NT2/D1 (cell line): ENCODE measurements around the gene NELL1.

Source experiments
- DNase-seq: peaks from one replicate; pipeline ENCODE4 v3.0.0-alpha.2; 2011; ENCODE audit warnings: low read depth, low spot score
- H3K27me3 ChIP-seq: 2 replicates; pipeline ENCODE4 v1.6.0; 2011; ENCODE audit warnings: mild to moderate bottlenecking; ENCODE audit not compliant: insufficient read length, insufficient read depth
- H3K36me3 ChIP-seq: 2 replicates; pipeline ENCODE4 v1.6.1; 2011; ENCODE audit warnings: mild to moderate bottlenecking, low read length, mixed read lengths; ENCODE audit not compliant: insufficient read depth, insufficient read length
- H3K4me1 ChIP-seq: 2 replicates; pipeline ENCODE4 v1.5.1; 2011; ENCODE audit not compliant: insufficient read depth, insufficient read length
- H3K4me3 ChIP-seq: 2 replicates; pipeline ENCODE4 v1.5.1; 2011; ENCODE audit warnings: low read depth; ENCODE audit not compliant: insufficient read length
- H3K9ac ChIP-seq: 2 replicates; pipeline ENCODE4 v1.6.0; 2011; ENCODE audit warnings: low read depth; ENCODE audit not compliant: insufficient read length
- H3K9me3 ChIP-seq: 2 replicates; pipeline ENCODE4 v1.5.1; 2011; ENCODE audit warnings: mild to moderate bottlenecking, low read length; ENCODE audit not compliant: insufficient read depth
- SUZ12 ChIP-seq: IDR thresholded peaks from 2 replicates; pipeline ENCODE4 v1.6.1; 2011; ENCODE audit not compliant: insufficient read length, insufficient read depth; ENCODE audit errors: extremely low read depth
- YY1 ChIP-seq: IDR thresholded peaks from 2 replicates; pipeline ENCODE4 v1.6.1; 2011; ENCODE audit not compliant: insufficient read length, insufficient read depth
- ZNF274 ChIP-seq: IDR thresholded peaks from 2 replicates; pipeline ENCODE4 v1.6.1; 2011; ENCODE audit warnings: mild to moderate bottlenecking, low read depth, low read length

NELL1 gene

GRCh38 chr11:21410513-21410912 is 741.1 kb downstream of the NELL1 start:
- Histone ChIP-seq H3K36me3 (no peaks in the 10 kb centered on the region), H3K9me3 (no peaks in the 10 kb centered on the region), H3K9ac (no peak overlapping the region), H3K27me3 (no peaks in the 10 kb centered on the region), H3K4me1 (no peaks in the 10 kb centered on the region), H3K4me3 (no peak overlapping the region)
- no peak for TF ChIP-seq YY1
- TF ChIP-seq ZNF274: no peak
- no peak for DNase-seq

- Histone ChIP-seq H3K36me3 (no peaks in the 10 kb centered on the region), H3K4me1 (no peaks in the 10 kb centered on the region), H3K9ac (no peak overlapping the region), H3K27me3 (no peaks in the 10 kb centered on the region), H3K4me3 (no peak overlapping the region), H3K9me3 (no peaks in the 10 kb centered on the region)
- DNase-seq: no peak
- TF ChIP-seq SUZ12: no peak
- TF ChIP-seq ZNF274: no peak
- no peak for TF ChIP-seq YY1
Measured at GRCh38 chr11:21411104-21411503, 741.7 kb downstream of the NELL1 start.

- H3K36me3 ChIP-seq: no peaks in the 10 kb centered on the region
- no peaks in the 10 kb centered on the region for H3K4me1 ChIP-seq
- no peaks in the 10 kb centered on the region for H3K9me3 ChIP-seq
- no peak overlapping the region for H3K9ac ChIP-seq
- no peak for DNase-seq
- TF ChIP-seq SUZ12: no peak
- no peak for TF ChIP-seq ZNF274
- no peak for TF ChIP-seq YY1
- no peak overlapping the region for H3K4me3 ChIP-seq
- no peaks in the 10 kb centered on the region for H3K27me3 ChIP-seq
Measured at GRCh38 chr11:21411597-21411996, 742.2 kb downstream of the NELL1 start.

GRCh38 chr11:21412652-21413383 is 743.4 kb downstream of the NELL1 start:
- no peak for TF ChIP-seq SUZ12
- TF ChIP-seq YY1: no peak
- TF ChIP-seq ZNF274: no peak
- no peaks in the 10 kb centered on the region for H3K27me3 ChIP-seq
- no peaks in the 10 kb centered on the region for H3K36me3 ChIP-seq
- no peak overlapping the region for H3K9ac ChIP-seq
- H3K4me1 ChIP-seq: no peaks in the 10 kb centered on the region
- H3K9me3 ChIP-seq: no peaks in the 10 kb centered on the region
- H3K4me3 ChIP-seq: no peak overlapping the region
- DNase-seq: no peak

- H3K9me3 ChIP-seq: no peaks in the 10 kb centered on the region
- no peak for DNase-seq
- no peak overlapping the region for H3K4me3 ChIP-seq
- H3K9ac ChIP-seq: no peak overlapping the region
- no peaks in the 10 kb centered on the region for H3K4me1 ChIP-seq
- H3K27me3 ChIP-seq: no peaks in the 10 kb centered on the region
- no peak for TF ChIP-seq ZNF274
- no peak for TF ChIP-seq YY1
- no peak for TF ChIP-seq SUZ12
- no peaks in the 10 kb centered on the region for H3K36me3 ChIP-seq
Measured at GRCh38 chr11:21414953-21415352, 745.6 kb downstream of the NELL1 start.

GRCh38 chr11:21415606-21416005 is 746.2 kb downstream of the NELL1 start:
- Histone ChIP-seq H3K4me3 (no peak overlapping the region), H3K36me3 (no peaks in the 10 kb centered on the region), H3K9ac (no peak overlapping the region), H3K4me1 (no peaks in the 10 kb centered on the region), H3K9me3 (no peaks in the 10 kb centered on the region), H3K27me3 (no peaks in the 10 kb centered on the region)
- TF ChIP-seq YY1: no peak
- no peak for TF ChIP-seq ZNF274
- TF ChIP-seq SUZ12: no peak
- no peak for DNase-seq

- H3K4me3 ChIP-seq: no peak overlapping the region
- H3K9me3 ChIP-seq: no peaks in the 10 kb centered on the region
- H3K36me3 ChIP-seq: no peaks in the 10 kb centered on the region
- DNase-seq: no peak
- H3K4me1 ChIP-seq: no peaks in the 10 kb centered on the region
- TF ChIP-seq SUZ12 (no peak), YY1 (no peak)
- H3K9ac ChIP-seq: no peak overlapping the region
- H3K27me3 ChIP-seq: no peaks in the 10 kb centered on the region
Measured at GRCh38 chr11:21421711-21422329, 752.4 kb downstream of the NELL1 start.
